Measurements from ENCODE around the gene TFPT. TPM values are rescaled to one million over a fixed set of nuclear protein-coding genes. Genes with fewer than 3 reads are reported as not detected.
A peak's percentile ranks its signal among the peaks of the same experiment; 100 is the strongest.

The TFPT gene
- total and polyA plus RNA-seq, 10 of the 15 experiments (the other 5 are each of a cell fraction or from before 2014, with no cell fraction given), result 1.7 to 40.2 (median 25.6) TPM

- no peak overlapping the region for H3K9ac ChIP-seq (ENCODE audit: control insufficient read depth, insufficient read depth, low read length)
- no peaks in the 10 kb centered on the region for H3K9me3 ChIP-seq (replicated peaks; ENCODE audit: control insufficient read depth, insufficient read depth, low read length)
- WGBS (ENCODE audit: insufficient coverage, insufficient replicate concordance, low lambda C conversion rate, missing lambda C conversion rate), result 88% methylated on average over 9 of the region's 9 CpGs
- FAIRE-seq (no peak), DNase-seq (ENCODE audit: low read depth, low spot score) (no peak), ATAC-seq (no peak)
- ChIA-PET POLR2A (no interaction called here), RAD21 (ENCODE audit: unreplicated experiment) (no interaction called here), SMC1A (ENCODE audit: uncharacterized antibody, unreplicated experiment) (no interaction called here), CTCF (no interaction called here)
- in situ Hi-C loops (cut with MboI) (loop anchor here (25.0 kb wide), 1 partner anchor 1537 kb away; the partner anchor contains the start of gene U2AF2), intact Hi-C loops (cut with micrococcal nuclease; ENCODE audit: unreplicated experiment) (no loop called here)
- no TSS peak for BruUV-seq (replicated peaks)
- no peak for TF ChIP-seq SP1 (IDR thresholded peaks at IDR 0.05; ENCODE audit: low read depth, low read length)
- TF ChIP-seq CTCF (IDR thresholded peaks at IDR 0.05 in 2 of 3, conservative IDR thresholded peaks at IDR 0.05 in 1 of 3; ENCODE audit: control insufficient read depth in 2 of 3, extremely low read depth in 1 of 3, insufficient read depth in 1 of 3, low read depth in 3 of 3, low read length in 3 of 3), result no peak
- peak; percentile 19; the same call in 1 of the 2 replicates for TF ChIP-seq POLR2A (IDR thresholded peaks at IDR 0.05; ENCODE audit: low read depth, low read length)
- no peak for TF ChIP-seq E2F4 (IDR thresholded peaks at IDR 0.05; ENCODE audit: low read depth, low read length)
- TF ChIP-seq TARDBP (IDR thresholded peaks at IDR 0.05; ENCODE audit: borderline replicate concordance), result no peak
- peaks cover 0 to 31% of the 10 kb centered on the region in 2 experiments; a peak in 3 of 4 replicates for H3K36me3 ChIP-seq (ENCODE audit: control insufficient read depth in 2 of 2, insufficient read depth in 2 of 2, low read length in 1 of 2)
- no peaks in the 10 kb centered on the region for H3K27me3 ChIP-seq (replicated peaks in 1 of 2; ENCODE audit: control insufficient read depth in 2 of 2, insufficient read depth in 2 of 2, low read length in 1 of 2)
- no peaks in the 10 kb centered on the region for H3K4me1 ChIP-seq (ENCODE audit: control insufficient read depth, insufficient read depth, low read length)
- H2AFZ ChIP-seq (ENCODE audit: control insufficient read depth, low read depth, low read length), result no peak overlapping the region
- H3K27ac ChIP-seq (ENCODE audit: control insufficient read depth, insufficient read depth), result no peak overlapping the region
- no peak overlapping the region for H3K4me3 ChIP-seq
- no peak overlapping the region for H3K4me2 ChIP-seq (ENCODE audit: control insufficient read depth, insufficient read depth)
- H4K20me1 ChIP-seq (ENCODE audit: control insufficient read depth, insufficient read depth), result no peaks in the 10 kb centered on the region
- H3K79me2 ChIP-seq (ENCODE audit: control insufficient read depth, insufficient read depth, low read length), result no peaks in the 10 kb centered on the region
Observed at GRCh38 chr19:54125713-54126112, 10.3 kb upstream of the TFPT start.

Data from GM12878 (cell line).